Panc1 (cell line): ENCODE results near the gene ZNF652. TPM values are rescaled to one million over a fixed set of nuclear protein-coding genes. Genes with fewer than 3 reads are reported as not detected.
A peak's percentile ranks its signal among the peaks of the same experiment; 100 is the strongest.
"Not testable (repeated sequence)": the region's sequence is repeated elsewhere in the genome, so short reads cannot be mapped to it uniquely, and the experiment has no call there.

Source experiments
- ATAC-seq: fragments of 200-7000 bp; cut with Tn5 transposase; 2 replicates; pipeline ENCODE4 v1.9.1; 2020; ENCODE audit warnings: mild to moderate bottlenecking, moderate library complexity
- BruUV-seq: library from RNA; stranded (reverse); fragments of 400-500 nt; replicated peaks from 2 replicates; lab custom pipeline; 2021; lab: Mats Ljungman, UMichigan
- CTCF ChIA-PET: fragments of 300-600 bp; sonication (Branson Sonifier 250); formaldehyde crosslinking; loops from one replicate; lab custom pipeline; 2022; ENCODE audit warnings: antibody characterized with exemption; lab: Charles Lee
- POLR2A ChIA-PET: fragments of 300-600 bp; sonication (Branson Sonifier 250); formaldehyde crosslinking; loops from one replicate; lab custom pipeline; 2022; ENCODE audit warnings: antibody characterized with exemption; lab: Charles Lee
- DNase-seq: peaks from one replicate; pipeline ENCODE4 v3.0.0-alpha.2; 2010; ENCODE audit warnings: low read depth, low spot score
- H3K27ac ChIP-seq: 2 replicates; pipeline ENCODE4 v1.5.1; 2011; ENCODE audit warnings: mild to moderate bottlenecking, low read length, inconsistent platforms
- H3K27me3 ChIP-seq: fragments of 200-500 bp; sonication (Bioruptor generic); 2 replicates; pipeline ENCODE4 v1.6.0; 2014; ENCODE audit warnings: low read length, inconsistent platforms; ENCODE audit not compliant: control insufficient read depth, insufficient read depth
- H3K36me3 ChIP-seq: fragments of 200-500 bp; sonication (Bioruptor generic); 2 replicates; pipeline ENCODE4 v1.5.1; 2014; ENCODE audit warnings: inconsistent platforms, mild to moderate bottlenecking, low read length, moderate library complexity; ENCODE audit not compliant: control insufficient read depth, insufficient read depth
- H3K4me1 ChIP-seq: 2 replicates; pipeline ENCODE4 v1.5.1; 2011; ENCODE audit warnings: inconsistent platforms, mild to moderate bottlenecking, low read length, moderate library complexity; ENCODE audit not compliant: control insufficient read depth, insufficient read depth
- H3K4me3 ChIP-seq, 2 experiments: 2 replicates each; pipeline ENCODE4 v1.5.1; 2011 to 2012; ENCODE audit warnings: low read depth in 2 of 2, low read length in 2 of 2, mild to moderate bottlenecking in 2 of 2, inconsistent platforms in 1 of 2, moderate library complexity in 1 of 2
- H3K9me3 ChIP-seq: fragments of 200-500 bp; sonication (Bioruptor generic); 2 replicates; pipeline ENCODE4 v1.5.1; 2014; ENCODE audit warnings: low read depth, mild to moderate bottlenecking, inconsistent platforms, low read length, moderate library complexity; ENCODE audit not compliant: control insufficient read depth, insufficient read depth
- CTCF ChIP-seq: fragments of 450-650 bp; IDR thresholded peaks from 2 replicates; pipeline ENCODE4 v1.5.1; 2017; ENCODE audit warnings: mild to moderate bottlenecking
- POLR2AphosphoS5 ChIP-seq: IDR thresholded peaks from 2 replicates; pipeline ENCODE4 v1.6.1; 2012; ENCODE audit warnings: mild to moderate bottlenecking, low read depth, low read length, moderate library complexity
- REST ChIP-seq, 2 experiments: IDR thresholded peaks; 2 replicates each; pipeline ENCODE4 v1.6.1; 2011 to 2012; ENCODE audit warnings: low read depth in 2 of 2, control low read depth in 1 of 2, low read length in 1 of 2, mild to moderate bottlenecking in 1 of 2, moderate library complexity in 1 of 2; ENCODE audit not compliant: insufficient read depth in 1 of 2
- SIN3A ChIP-seq: IDR thresholded peaks from 2 replicates; pipeline ENCODE4 v1.6.1; 2012; ENCODE audit warnings: low read depth, mild to moderate bottlenecking, low read length, moderate library complexity, borderline replicate concordance; ENCODE audit not compliant: insufficient read depth
- TCF7L2 ChIP-seq: IDR thresholded peaks from 2 replicates; pipeline ENCODE4 v1.6.1; 2011; ENCODE audit warnings: mild to moderate bottlenecking, low read depth, low read length, inconsistent platforms
- in situ Hi-C: cut with HindIII; loops from 2 replicates; pipeline ENCODE4 v1.10.0; 2016; ENCODE audit warnings: low sequenced_read_pairs, low pct_unique_long_range_greater_than_20kb
- intact Hi-C: fragments of 100-400 bp; cut with micrococcal nuclease; formaldehyde crosslinking; loops from one replicate; pipeline ENCODE4 v1.10.0; 2022; ENCODE audit not compliant: unreplicated experiment
- total RNA-seq: library from RNA; stranded (reverse); gene quantifications from one replicate; pipeline ENCODE4 v1.2.1, GENCODE V29; 2021; ENCODE audit not compliant: unreplicated experiment

Gene ZNF652
- total RNA-seq, 1 experiment from 2014 or later: 42.4 TPM

- ChIA-PET POLR2A (no interaction called here), CTCF (interaction anchor here (0.6 kb wide), 1 partner anchor 18 kb away, joined by 3 read pairs; no protein-coding TSS in a partner anchor)
- in situ Hi-C loops: no loop called here
- DNase-seq (no peak), ATAC-seq (no peak)
- Histone ChIP-seq H3K27ac (no peak overlapping the region), H3K36me3 (no peaks in the 10 kb centered on the region; the same call in 1 of the 2 replicates), H3K27me3 (no peaks in the 10 kb centered on the region), H3K9me3 (no peaks in the 10 kb centered on the region), H3K4me3 (no peak overlapping the region), H3K4me1 (peaks cover 6% of the 10 kb centered on the region)
- BruUV-seq: no TSS peak
- TF ChIP-seq CTCF (peak; percentile 45), TCF7L2 (no peak)
- intact Hi-C loops: no loop called here
These were observed 3.6 kb upstream of the ZNF652 start for GRCh38 chr17:49365667-49366066.

- H3K4me3 ChIP-seq, H3K36me3 ChIP-seq, H3K27me3 ChIP-seq, ATAC-seq, in situ Hi-C loops, intact Hi-C loops, CTCF ChIA-PET, POLR2A ChIA-PET, DNase-seq, H3K27ac ChIP-seq, H3K9me3 ChIP-seq, BruUV-seq: not testable (repeated sequence)
- H3K4me1 ChIP-seq: peaks cover 12% of the 10 kb centered on the region
These were observed 3.1 kb upstream of the ZNF652 start for GRCh38 chr17:49365126-49365525.

- ATAC-seq (no peak), DNase-seq (no peak)
- CTCF ChIA-PET: no interaction called here
- H3K9me3 ChIP-seq: no peaks in the 10 kb centered on the region
- intact Hi-C loops: no loop called here
- no peak overlapping the region for H3K4me3 ChIP-seq
- POLR2A ChIA-PET: no interaction called here
- TF ChIP-seq TCF7L2 (no peak), CTCF (0 out of 2 replicates have a peak, but pooled peaks have one; percentile 42)
- in situ Hi-C loops: no loop called here
- no peak overlapping the region for H3K27ac ChIP-seq
- peaks cover 22% of the 10 kb centered on the region for H3K4me1 ChIP-seq
- H3K27me3 ChIP-seq: no peaks in the 10 kb centered on the region
- no TSS peak for BruUV-seq
- H3K36me3 ChIP-seq: no peaks in the 10 kb centered on the region; the same call in 1 of the 2 replicates
These were observed 2.1 kb upstream of the ZNF652 start for GRCh38 chr17:49364119-49364518.

- ChIA-PET CTCF (no interaction called here), POLR2A (no interaction called here)
- Histone ChIP-seq H3K36me3 (no peaks in the 10 kb centered on the region; the same call in 1 of the 2 replicates), H3K9me3 (no peaks in the 10 kb centered on the region), H3K4me1 (peaks cover 31% of the 10 kb centered on the region), H3K4me3 (no peak overlapping the region), H3K27ac (no peak overlapping the region), H3K27me3 (no peaks in the 10 kb centered on the region)
- no TSS peak for BruUV-seq
- TF ChIP-seq CTCF: no peak
- no peak for TF ChIP-seq SIN3A
- no peak for TF ChIP-seq TCF7L2
- TF ChIP-seq REST (IDR thresholded peaks at IDR 0.05; ENCODE audit: insufficient read depth in 1 of 2, low read depth in 2 of 2, low read length in 1 of 2): no peak
- no peak for TF ChIP-seq POLR2AphosphoS5
- ATAC-seq: no peak
- in situ Hi-C loops (no loop called here), intact Hi-C loops (no loop called here)
- DNase-seq: no peak
These were observed 1.2 kb upstream of the ZNF652 start for GRCh38 chr17:49363251-49363650.
